Fibroblast of upper back skin (primary cell): ENCODE results near the gene SRGAP2C.
"Not testable (repeated sequence)": the region's sequence is repeated elsewhere in the genome, so short reads cannot be mapped to it uniquely, and the experiment has no call there.

Experiments used
- DNase-seq: peaks from one replicate; pipeline ENCODE4 v3.0.0-alpha.2; 2013

SRGAP2C gene

GRCh38 chr1:121230636-121231035, 45.9 kb downstream of the SRGAP2C start:
- DNase-seq, result not testable (repeated sequence)

GRCh38 chr1:121232445-121233125, 47.8 kb downstream of the SRGAP2C start:
- DNase-seq, result peak; percentile 5

- DNase-seq, result not testable (repeated sequence)
Observed at GRCh38 chr1:121234090-121234759, 49.5 kb downstream of the SRGAP2C start.

- DNase-seq, result not testable (repeated sequence)
Observed at GRCh38 chr1:121238384-121238783, 53.6 kb downstream of the SRGAP2C start.

- DNase-seq, result not testable (repeated sequence)
Observed at GRCh38 chr1:121243913-121244312, 59.1 kb downstream of the SRGAP2C start.

- DNase-seq, result not testable (repeated sequence)
Observed at GRCh38 chr1:121246399-121246798, 61.6 kb downstream of the SRGAP2C start.

GRCh38 chr1:121252656-121253055, 67.9 kb downstream of the SRGAP2C start:
- not testable (repeated sequence) for DNase-seq

- not testable (repeated sequence) for DNase-seq
Observed at GRCh38 chr1:121254618-121255017, 69.8 kb downstream of the SRGAP2C start.

- not testable (repeated sequence) for DNase-seq
Observed at GRCh38 chr1:121257632-121258031, 72.9 kb downstream of the SRGAP2C start.

GRCh38 chr1:121258134-121258533, 73.4 kb downstream of the SRGAP2C start:
- not testable (repeated sequence) for DNase-seq

GRCh38 chr1:121260205-121260604, 75.4 kb downstream of the SRGAP2C start:
- DNase-seq, result peak; percentile 2

GRCh38 chr1:121262163-121262562, 77.4 kb downstream of the SRGAP2C start:
- not testable (repeated sequence) for DNase-seq

- peak; percentile 50 for DNase-seq
Observed at GRCh38 chr1:121263789-121264244, 79.0 kb downstream of the SRGAP2C start.

GRCh38 chr1:121267072-121267471, 82.3 kb downstream of the SRGAP2C start:
- DNase-seq, result not testable (repeated sequence)

GRCh38 chr1:121269309-121269708, 84.5 kb downstream of the SRGAP2C start:
- DNase-seq, result not testable (repeated sequence)

GRCh38 chr1:121269973-121270372, 85.2 kb downstream of the SRGAP2C start:
- not testable (repeated sequence) for DNase-seq

- not testable (repeated sequence) for DNase-seq
Observed at GRCh38 chr1:121271143-121271715, 86.5 kb downstream of the SRGAP2C start.

GRCh38 chr1:121275435-121275834, 90.7 kb downstream of the SRGAP2C start:
- DNase-seq, result peak; percentile 18

GRCh38 chr1:121278202-121278601, 93.4 kb downstream of the SRGAP2C start:
- not testable (repeated sequence) for DNase-seq

GRCh38 chr1:121278777-121279547, 94.2 kb downstream of the SRGAP2C start:
- DNase-seq, result peak; percentile 63

GRCh38 chr1:121279548-121279898, 94.7 kb downstream of the SRGAP2C start:
- DNase-seq, result not testable (repeated sequence)

GRCh38 chr1:121280699-121281317, 96.0 kb downstream of the SRGAP2C start:
- DNase-seq, result not testable (repeated sequence)
